GM12875 (cell line): ENCODE measurements around the gene REX1BD.
"Not testable (repeated sequence)": the region's sequence is repeated elsewhere in the genome, so short reads cannot be mapped to it uniquely, and the experiment has no call there.

ENCODE experiments used
- H3K4me3 ChIP-seq: one replicate; pipeline ENCODE4 v1.5.1; 2011; ENCODE audit warnings: low read depth, low read length, control low read depth
- CTCF ChIP-seq: IDR thresholded peaks from 2 replicates; pipeline ENCODE4 v1.5.1; 2011; ENCODE audit warnings: low read depth, mild to moderate bottlenecking, control low read depth, inconsistent platforms, low read length, moderate library complexity, borderline replicate concordance; ENCODE audit not compliant: insufficient read depth

REX1BD gene

GRCh38 chr19:18590273-18591272 is 2.0 kb downstream of the REX1BD start:
- TF ChIP-seq CTCF = peak; percentile 14; the same call in 1 of the 2 replicates
- H3K4me3 ChIP-seq = no peak overlapping the region

DNA sequence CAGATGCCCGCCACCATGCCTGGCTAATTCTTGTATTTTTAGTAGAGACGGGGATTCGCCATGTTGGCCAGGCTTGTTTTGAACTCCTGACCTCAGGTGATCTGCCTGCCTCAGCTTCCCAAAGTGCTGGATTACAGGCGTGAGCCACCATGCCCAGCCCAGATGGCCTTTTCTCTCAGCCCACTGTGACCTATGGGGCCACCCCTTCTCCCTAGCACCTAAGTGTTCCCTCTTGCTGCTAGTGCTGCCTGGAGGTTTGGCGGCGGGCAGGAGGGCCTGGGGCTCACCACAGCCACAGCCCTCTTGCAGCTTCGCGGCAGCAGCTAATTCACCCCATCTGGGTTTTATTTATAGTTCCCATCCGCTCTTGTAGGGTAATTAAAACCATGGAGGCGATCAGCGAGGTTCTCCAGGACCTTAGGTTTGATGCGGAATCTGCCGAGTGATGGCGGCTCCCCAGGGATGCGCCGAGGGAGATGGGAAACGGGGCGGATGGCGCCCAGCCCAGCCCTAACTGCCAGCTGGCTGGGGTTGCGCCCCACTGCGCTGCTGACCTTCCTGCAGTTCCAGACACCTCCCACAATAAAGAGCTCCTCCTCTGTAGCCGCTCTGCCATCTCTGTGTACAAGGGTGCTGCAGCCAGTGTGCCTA is 3.3 kb downstream of the REX1BD start:
- TF ChIP-seq CTCF = no peak

DNA sequence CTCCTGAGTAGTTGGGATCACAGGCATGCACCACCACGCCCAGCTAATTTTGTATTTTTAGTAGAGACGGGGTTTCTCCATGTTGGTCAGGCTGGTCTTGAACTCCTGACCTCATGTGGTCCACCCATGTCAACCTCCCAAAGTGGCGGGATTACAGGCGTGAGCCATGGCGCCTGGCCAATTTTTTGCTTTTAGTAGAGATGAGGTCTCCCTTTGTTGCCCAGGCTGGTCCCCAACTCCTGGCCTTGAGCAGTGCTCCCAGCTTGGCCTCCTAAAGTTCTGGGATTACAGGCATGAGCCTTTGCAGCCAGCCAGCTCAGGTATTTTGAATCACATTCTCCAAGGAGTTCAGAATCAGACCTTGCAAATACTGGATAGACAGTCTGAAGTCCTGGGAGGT is 4.1 kb downstream of the REX1BD start:
- not testable (repeated sequence) for H3K4me3 ChIP-seq

More for the DNA sequence above, 3.3 kb downstream of the REX1BD start:
- no peak overlapping the region for H3K4me3 ChIP-seq

DNA sequence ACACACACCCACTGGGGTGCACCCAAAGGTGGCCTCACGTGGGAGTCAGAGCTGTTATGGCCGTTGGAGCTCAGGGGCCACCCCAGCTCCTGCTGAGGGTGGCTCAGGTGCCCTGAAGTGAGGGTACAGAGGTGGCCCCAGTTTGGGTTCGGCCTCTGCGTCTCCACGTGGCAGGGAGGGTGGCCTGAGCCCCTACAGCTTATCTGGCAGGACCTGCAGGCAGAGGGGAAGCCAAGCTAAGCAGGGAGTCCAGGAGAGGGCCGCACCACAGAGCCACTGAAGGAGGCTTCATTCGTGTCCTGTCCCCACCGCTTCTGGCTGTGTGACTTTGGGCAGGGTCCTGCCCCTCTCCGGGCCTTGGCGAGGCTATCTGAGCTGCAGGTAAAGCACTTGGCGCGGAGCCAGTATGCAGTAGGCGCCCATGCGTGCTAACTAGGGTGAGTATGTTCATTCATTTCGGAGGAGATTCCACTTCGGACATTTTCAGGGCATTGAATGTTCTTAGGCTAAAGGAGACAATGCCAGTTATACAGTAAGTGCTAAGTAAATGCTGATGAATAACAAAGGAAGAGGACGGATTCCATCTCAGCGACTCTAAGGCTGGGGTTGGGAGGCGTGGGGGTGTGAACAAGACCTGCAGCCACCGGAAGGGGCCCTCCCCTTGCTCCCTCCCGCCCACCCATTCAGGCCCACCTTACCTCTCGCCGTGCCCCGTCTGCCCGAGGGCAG is 4.9 kb downstream of the REX1BD start:
- no peak overlapping the region for H3K4me3 ChIP-seq
- no peak for TF ChIP-seq CTCF

DNA sequence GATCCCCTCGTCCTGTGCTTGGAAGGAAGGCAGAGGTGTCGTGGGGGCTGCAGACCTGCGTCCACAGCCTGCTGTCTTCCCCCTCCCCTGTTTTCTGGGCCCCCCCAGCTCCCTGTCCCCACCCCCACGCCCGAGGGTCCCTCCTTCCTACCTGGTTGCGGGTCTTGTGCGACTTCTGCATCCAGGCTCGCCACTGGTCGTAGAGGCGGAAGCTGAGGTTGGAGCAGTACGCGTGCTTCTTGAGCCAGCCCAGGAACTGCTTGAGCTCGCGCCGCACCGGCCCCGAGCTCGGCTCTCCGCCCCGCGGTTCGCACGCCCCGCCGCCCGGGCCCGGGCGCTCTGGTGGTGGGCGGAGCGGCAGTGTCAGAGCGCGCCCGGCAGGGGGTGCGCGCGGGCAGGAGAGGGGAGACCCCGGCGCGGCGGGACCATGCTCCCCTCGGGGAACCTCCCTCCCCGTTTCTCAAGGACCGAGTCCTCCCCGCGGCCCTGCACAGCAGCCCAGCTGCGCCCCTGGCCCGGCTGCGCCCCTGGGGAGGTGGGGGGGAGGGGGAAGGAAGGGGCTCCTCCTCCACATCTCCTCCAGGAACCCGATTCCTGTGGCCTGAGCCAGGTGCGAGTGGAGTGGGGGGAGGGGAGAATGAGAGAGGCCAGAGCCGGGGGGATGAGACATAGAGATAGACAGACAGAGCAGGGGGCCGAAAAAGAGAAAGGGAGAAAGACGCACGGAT is 5.7 kb downstream of the REX1BD start:
- peak; percentile 88 for TF ChIP-seq CTCF
- peak overlapping the region; percentile 21 for H3K4me3 ChIP-seq

- TF ChIP-seq CTCF = no peak
- peak overlapping the region; percentile 21 for H3K4me3 ChIP-seq
These were observed 6.3 kb downstream of the REX1BD start for GRCh38 chr19:18594824-18595373.
